Epithelial cell of esophagus (primary cell): Measurements from ENCODE around the gene ABCG8.
A peak's percentile ranks its signal among the peaks of the same experiment; 100 is the strongest.

Experiments
- DNase-seq: peaks from one replicate; pipeline ENCODE4 v3.0.0; 2010; ENCODE audit warnings: low read depth
- H3K4me3 ChIP-seq: 2 replicates; pipeline ENCODE4 v1.5.1; 2011; ENCODE audit warnings: mild to moderate bottlenecking, low read length, control low read depth
- CTCF ChIP-seq: IDR thresholded peaks from 2 replicates; pipeline ENCODE4 v1.5.1; 2011; ENCODE audit warnings: low read depth, mild to moderate bottlenecking, low read length, control low read depth, inconsistent platforms; ENCODE audit not compliant: insufficient read depth; ENCODE audit errors: missing control alignments

Gene ABCG8

GRCh38 chr2:43882312-43882711 is 43.5 kb downstream of the ABCG8 start:
- no peak overlapping the region for H3K4me3 ChIP-seq
- no peak for TF ChIP-seq CTCF
- DNase-seq = no peak

DNA sequence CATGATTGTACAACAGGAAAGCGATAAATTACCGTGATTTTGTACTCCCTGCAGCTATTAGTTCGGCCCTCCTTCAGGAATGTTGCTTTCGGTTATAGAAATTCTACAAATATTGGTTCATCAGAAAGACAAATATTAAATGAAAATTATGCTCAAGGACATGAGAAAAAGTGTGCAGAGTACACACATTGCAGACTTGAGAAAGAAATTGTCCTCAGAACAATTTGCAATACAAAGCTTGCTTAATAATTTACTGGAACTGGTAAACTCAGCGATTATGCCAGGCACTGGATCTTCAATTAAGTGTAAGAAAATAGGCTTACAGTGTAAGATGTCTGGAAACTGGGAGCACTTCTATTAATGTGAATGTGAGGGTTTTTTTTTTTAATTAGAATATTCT is 45.9 kb downstream of the ABCG8 start:
- DNase-seq = no peak
- no peak overlapping the region for H3K4me3 ChIP-seq
- no peak for TF ChIP-seq CTCF

DNA sequence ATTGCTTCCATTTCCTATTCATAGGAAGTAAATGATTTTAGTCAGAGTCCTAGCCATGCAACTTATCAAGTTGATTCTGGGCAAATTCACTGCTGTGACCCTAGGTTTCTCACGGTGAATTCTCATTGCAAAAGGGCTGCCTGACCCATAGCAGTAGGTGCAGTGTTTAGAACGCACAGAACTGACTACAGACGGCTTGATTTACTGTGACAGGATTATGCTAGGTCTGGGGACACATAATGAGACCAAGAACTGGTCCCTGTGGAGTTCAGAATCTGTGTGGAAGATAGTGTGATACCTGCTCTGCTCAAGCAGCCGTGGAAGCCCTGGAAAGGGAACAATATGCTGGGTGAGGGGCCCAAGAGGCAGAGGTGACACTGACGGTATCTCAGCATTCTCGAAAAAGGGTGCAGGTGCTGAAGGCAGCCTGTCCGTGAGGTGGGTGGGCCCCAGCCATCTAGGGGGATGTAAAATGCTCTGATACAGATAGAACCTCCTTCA is 46.4 kb downstream of the ABCG8 start:
- DNase-seq = no peak
- TF ChIP-seq CTCF = no peak
- H3K4me3 ChIP-seq = no peak overlapping the region

DNA sequence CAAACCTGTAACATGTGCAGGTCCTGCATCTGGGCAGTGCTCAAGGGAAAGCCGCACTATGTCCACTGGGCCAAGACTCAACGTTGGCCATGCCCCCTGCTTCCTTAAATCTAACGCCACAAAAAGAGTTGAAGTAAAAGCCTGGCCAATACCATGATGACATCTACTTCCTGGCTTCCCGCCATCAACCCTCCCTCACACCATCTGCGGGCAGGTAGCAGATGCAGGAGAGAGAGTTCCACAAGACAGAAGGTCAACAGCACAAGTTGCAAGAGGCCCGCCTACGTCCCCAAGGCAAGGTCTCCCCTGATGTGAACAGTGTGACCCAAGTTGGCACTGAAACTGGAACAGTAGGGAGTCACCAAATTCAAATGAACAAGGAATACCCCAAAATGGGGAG is 48.4 kb downstream of the ABCG8 start:
- no peak for DNase-seq
- no peak overlapping the region for H3K4me3 ChIP-seq
- TF ChIP-seq CTCF = no peak

- DNase-seq = no peak
- no peak for TF ChIP-seq CTCF
Observed at GRCh38 chr2:43889416-43889815, 50.6 kb downstream of the ABCG8 start.

DNA sequence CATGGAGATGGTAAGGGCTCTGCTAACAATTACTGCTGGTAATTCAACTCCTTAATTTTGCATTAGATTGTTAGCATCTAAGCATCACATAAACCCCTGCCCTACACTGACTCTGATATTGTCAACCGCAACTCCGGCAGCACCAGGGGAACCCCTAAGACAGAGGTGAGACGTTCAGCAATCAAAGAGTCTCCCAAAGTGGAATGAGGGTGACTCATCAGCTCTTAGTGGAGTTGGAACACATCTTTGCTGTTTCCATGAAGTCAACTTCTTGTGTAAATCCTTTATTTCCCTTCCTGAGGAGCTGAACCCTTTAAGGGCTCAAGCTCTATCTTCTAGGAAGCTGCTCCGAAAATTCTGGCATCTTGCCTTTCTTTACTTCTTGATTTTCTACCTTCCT is 52.1 kb downstream of the ABCG8 start:
- no peak overlapping the region for H3K4me3 ChIP-seq
- TF ChIP-seq CTCF = no peak
- DNase-seq = peak; percentile 24

More at GRCh38 chr2:43889416-43889815, 50.6 kb downstream of the ABCG8 start:
- H3K4me3 ChIP-seq = no peak overlapping the region

DNA sequence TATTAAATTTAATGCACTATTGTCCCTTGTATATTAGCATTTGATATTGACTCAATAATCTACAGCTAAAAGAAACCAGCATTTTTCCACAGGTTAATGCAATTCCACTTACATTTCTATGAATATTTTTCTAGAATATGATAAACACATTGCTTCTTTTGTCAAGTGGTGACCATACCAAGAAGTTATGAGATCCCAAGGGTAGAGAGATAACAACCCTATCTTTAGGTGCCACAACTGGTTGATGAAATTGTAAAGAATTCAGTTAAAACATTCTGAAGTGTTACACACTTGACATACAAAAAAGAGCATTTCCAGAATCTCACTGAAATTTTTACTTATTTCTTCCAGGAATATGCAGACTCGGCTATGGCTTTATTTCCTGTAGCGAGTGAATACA is 56.0 kb downstream of the ABCG8 start:
- no peak for DNase-seq
- no peak for TF ChIP-seq CTCF
- H3K4me3 ChIP-seq = no peak overlapping the region
